Neutrophil (primary cell): ENCODE data around the gene TCTA.

Experiments used
- H3K27ac ChIP-seq: fragments of 200-600 bp; sonication (generic); 2 replicates; pipeline ENCODE4 v1.5.1; 2016; ENCODE audit warnings: mild to moderate bottlenecking, moderate library complexity
- H3K27me3 ChIP-seq: fragments of 200-600 bp; sonication (generic); 2 replicates; pipeline ENCODE4 v1.6.0; 2016; ENCODE audit warnings: mild to moderate bottlenecking
- H3K36me3 ChIP-seq: fragments of 200-600 bp; sonication (generic); 2 replicates; pipeline ENCODE4 v1.5.1; 2017
- H3K4me1 ChIP-seq, 2 experiments: fragments of 200-600 bp in 1 of 2; sonication (generic) in 1 of 2; 1 replicate in 1 of 2; 2 replicates in 1 of 2; pipeline versions ENCODE4 v1.5.1 to v1.6.1; 2013 to 2016; ENCODE audit warnings: low read depth in 1 of 2, low read length in 1 of 2, mild to moderate bottlenecking in 1 of 2, moderate library complexity in 1 of 2; ENCODE audit not compliant: control insufficient read depth in 1 of 2, insufficient read depth in 1 of 2
- H3K4me3 ChIP-seq, 2 experiments: fragments of 200-600 bp in 1 of 2; sonication (generic) in 1 of 2; 1 replicate in 1 of 2; 2 replicates in 1 of 2; pipeline ENCODE4 v1.5.1; 2013 to 2016; ENCODE audit warnings: low read depth in 1 of 2, low read length in 1 of 2, mild to moderate bottlenecking in 1 of 2, moderate library complexity in 1 of 2
- H3K9me3 ChIP-seq: fragments of 200-600 bp; sonication (generic); 2 replicates; pipeline ENCODE4 v1.5.1; 2016
- CTCF ChIP-seq: fragments of 200-600 bp; sonication (generic); IDR thresholded peaks from 2 replicates; pipeline ENCODE4 v1.5.1; 2016; ENCODE audit warnings: antibody characterized with exemption

TCTA gene

GRCh38 chr3:49416867-49417266 is 4.6 kb downstream of the TCTA start:
- peaks cover 58% of the 10 kb centered on the region in 2 experiments for H3K4me1 ChIP-seq
- H3K36me3 ChIP-seq, result peaks cover 7% of the 10 kb centered on the region
- no peak for TF ChIP-seq CTCF
- no peaks in the 10 kb centered on the region for H3K27me3 ChIP-seq
- peak overlapping the region; percentile 99 for H3K27ac ChIP-seq
- no peaks in the 10 kb centered on the region for H3K9me3 ChIP-seq
- peak overlapping the region; percentile 27 to 47 for H3K4me3 ChIP-seq

GRCh38 chr3:49417516-49418120 is 5.4 kb downstream of the TCTA start:
- peak overlapping the region; percentile 99 for H3K27ac ChIP-seq
- no peak overlapping the region for H3K4me3 ChIP-seq
- peaks cover 7% of the 10 kb centered on the region for H3K36me3 ChIP-seq
- no peaks in the 10 kb centered on the region for H3K27me3 ChIP-seq
- peaks cover 61 to 62% of the 10 kb centered on the region in 2 experiments for H3K4me1 ChIP-seq
- no peaks in the 10 kb centered on the region for H3K9me3 ChIP-seq
- TF ChIP-seq CTCF, result no peak

- TF ChIP-seq CTCF, result no peak
- Histone ChIP-seq H3K27me3 (no peaks in the 10 kb centered on the region), H3K27ac (peak overlapping the region; percentile 30), H3K4me3 (peak overlapping the region in 1 of 2 experiments; percentile 31), H3K36me3 (peaks cover 7% of the 10 kb centered on the region), H3K4me1 (peaks cover 23 to 32% of the 10 kb centered on the region in 2 experiments), H3K9me3 (no peaks in the 10 kb centered on the region)
Measured at GRCh38 chr3:49421890-49422378, 9.7 kb downstream of the TCTA start.

GRCh38 chr3:49422379-49423248 is 10.4 kb downstream of the TCTA start, which contains the start of gene AMT:
Gene AMT, minus strand, starts transcription at chr3:49422473. Its CDS starts 23 bp downstream, at chr3:49422450.
- H3K36me3 ChIP-seq, result peaks cover 7% of the 10 kb centered on the region
- TF ChIP-seq CTCF, result no peak
- peaks cover 17 to 26% of the 10 kb centered on the region in 2 experiments for H3K4me1 ChIP-seq
- H3K9me3 ChIP-seq, result no peaks in the 10 kb centered on the region
- peak within 1 kb of the TSS in 1 of 2 experiments; percentile 31 for H3K4me3 ChIP-seq
- no peaks in the 10 kb centered on the region for H3K27me3 ChIP-seq
- peak within 1 kb of the TSS; percentile 30 for H3K27ac ChIP-seq

- Histone ChIP-seq H3K9me3 (no peaks in the 10 kb centered on the region), H3K27me3 (no peaks in the 10 kb centered on the region), H3K36me3 (no peaks in the 10 kb centered on the region), H3K4me1 (peaks cover 19 to 32% of the 10 kb centered on the region in 2 experiments), H3K27ac (no peak overlapping the region), H3K4me3 (no peak overlapping the region)
- TF ChIP-seq CTCF, result no peak
Measured at GRCh38 chr3:49424816-49425215, 12.6 kb downstream of the TCTA start.
